ENCODE data around the gene CD7.

Gene CD7

GRCh38 chr17:82314727-82315605 lies 2.4 kb downstream of the CD7 start:
- no peak for DNase-seq (ENCODE audit: low spot score)

GRCh38 chr17:82314012-82314726 lies 3.2 kb downstream of the CD7 start:
- DNase-seq (ENCODE audit: low spot score) = no peak

GRCh38 chr17:82313195-82314011 lies 4.0 kb downstream of the CD7 start:
- no peak for DNase-seq (ENCODE audit: low spot score)

GRCh38 chr17:82311971-82312370 lies 5.4 kb downstream of the CD7 start:
- no peak for DNase-seq (ENCODE audit: low spot score)

- no peak for DNase-seq (ENCODE audit: low spot score)
These were observed 6.5 kb downstream of the CD7 start for GRCh38 chr17:82310877-82311276.

- DNase-seq (ENCODE audit: low spot score) = peak; percentile 87
These were observed 7.5 kb downstream of the CD7 start for GRCh38 chr17:82309656-82310570.

GRCh38 chr17:82305727-82306300 lies 11.6 kb downstream of the CD7 start:
- no peak for DNase-seq (ENCODE audit: low spot score)

- no peak for DNase-seq (ENCODE audit: low spot score)
These were observed 12.3 kb downstream of the CD7 start for GRCh38 chr17:82304826-82305726.

GRCh38 chr17:82303944-82304808 lies 13.2 kb downstream of the CD7 start:
- DNase-seq (ENCODE audit: low spot score) = no peak

GRCh38 chr17:82302991-82303943 lies 14.1 kb downstream of the CD7 start:
- DNase-seq (ENCODE audit: low spot score) = no peak

- DNase-seq (ENCODE audit: low spot score) = no peak
These were observed 14.8 kb downstream of the CD7 start for GRCh38 chr17:82302568-82302963.

- DNase-seq (ENCODE audit: low spot score) = no peak
These were observed 15.4 kb downstream of the CD7 start for GRCh38 chr17:82301916-82302567.

- no peak for DNase-seq (ENCODE audit: low spot score)
These were observed 16.0 kb downstream of the CD7 start for GRCh38 chr17:82301300-82301915.

- peak; percentile 88 for DNase-seq (ENCODE audit: low spot score)
These were observed 16.6 kb downstream of the CD7 start for GRCh38 chr17:82300707-82301270.

GRCh38 chr17:82300228-82300627 lies 17.2 kb downstream of the CD7 start:
- DNase-seq (ENCODE audit: low spot score) = no peak

GRCh38 chr17:82299452-82299851 lies 18.0 kb downstream of the CD7 start:
- DNase-seq (ENCODE audit: low spot score) = no peak

All from HuH-7 (cell line).